Upper lobe of left lung (tissue), 4 donors: Measurements from ENCODE around the gene KIR2DL1.
"Not testable (repeated sequence)": the region's sequence is repeated elsewhere in the genome, so short reads cannot be mapped to it uniquely, and the experiment has no call there.

Source experiments
- CTCF ChIP-seq, 6 experiments: fragments of 450-650 bp in 4 of 6; fragments of 200-600 bp in 2 of 6; sonication (generic) in 2 of 6; IDR thresholded peaks; one replicate each; pipeline ENCODE4 v1.5.1; 2016 to 2019; ENCODE audit warnings: antibody characterized with exemption in 6 of 6
- EP300 ChIP-seq, 4 donors: sonication (generic); formaldehyde crosslinking; IDR thresholded peaks; one replicate each; pipeline ENCODE4 v1.5.1; 2017; ENCODE audit warnings: antibody characterized with exemption in 4 of 4, control low read depth in 2 of 4
- POLR2A ChIP-seq, 4 donors: fragments of 450-650 bp; IDR thresholded peaks; one replicate each; pipeline ENCODE4 v1.5.1; 2016 to 2017; ENCODE audit warnings: antibody characterized with exemption in 4 of 4, mild to moderate bottlenecking in 2 of 4
- POLR2AphosphoS5 ChIP-seq, 2 donors: sonication (generic); formaldehyde crosslinking; IDR thresholded peaks; one replicate each; pipeline ENCODE4 v1.5.1; 2017; ENCODE audit warnings: antibody characterized with exemption in 2 of 2

- TF ChIP-seq CTCF, POLR2A, POLR2AphosphoS5, EP300 (IDR thresholded peaks at IDR 0.05): not testable (repeated sequence)
These were observed 3.1 kb downstream of the KIR2DL1 start for GRCh38 chr19:54772666-54773065.
